WTC11 (cell line): Measurements from ENCODE around the gene LRIG1. TPM values are rescaled to one million over a fixed set of nuclear protein-coding genes. Genes with fewer than 3 reads are reported as not detected.

Experiments
- ATAC-seq: fragments of 200-7000 bp; cut with Tn5 transposase; 2 replicates; pipeline ENCODE4 v1.10.0; 2021; ENCODE audit warnings: mild to moderate bottlenecking, moderate library complexity
- CTCF ChIA-PET: fragments of 300-600 bp; sonication (Branson Sonifier 250); formaldehyde crosslinking; loops from one replicate; lab custom pipeline; 2021; ENCODE audit warnings: antibody characterized with exemption; lab: Charles Lee
- POLR2A ChIA-PET: fragments of 350-600 bp; sonication (Branson Sonifier 250); formaldehyde crosslinking; loops from one replicate; lab custom pipeline; 2021; ENCODE audit warnings: antibody characterized with exemption; lab: Charles Lee
- DNase-seq: peaks from one replicate; pipeline ENCODE4 v3.0.0; 2021; ENCODE audit warnings: low spot score
- H3K27ac Mint-ChIP-seq: 2 replicates; pipeline ENCODE4 v1.8.0; 2021; ENCODE audit warnings: mixed read lengths
- H3K27me3 Mint-ChIP-seq: 2 replicates; pipeline ENCODE4 v1.8.0; 2021; ENCODE audit warnings: low read depth, mild to moderate bottlenecking, moderate library complexity, mixed read lengths
- H3K36me3 Mint-ChIP-seq: 2 replicates; pipeline ENCODE4 v1.8.0; 2021; ENCODE audit warnings: mixed read lengths
- H3K4me1 Mint-ChIP-seq: 2 replicates; pipeline ENCODE4 v1.8.0; 2022; ENCODE audit warnings: mixed read lengths
- H3K4me3 Mint-ChIP-seq: 2 replicates; pipeline ENCODE4 v1.8.0; 2021; ENCODE audit warnings: mild to moderate bottlenecking, moderate library complexity, mixed read lengths
- H3K9me3 Mint-ChIP-seq: 2 replicates; pipeline ENCODE4 v1.8.0; 2021; ENCODE audit warnings: mixed read lengths
- AFF4 ChIP-seq: sonication (generic); formaldehyde crosslinking; IDR thresholded peaks from 2 replicates; pipeline ENCODE4 v1.8.1; 2023; ENCODE audit warnings: mild to moderate bottlenecking, missing genetic modification reagents, borderline replicate concordance
- ARID4B ChIP-seq: sonication (generic); formaldehyde crosslinking; IDR thresholded peaks from 2 replicates; pipeline ENCODE4 v1.8.0; 2023; ENCODE audit warnings: missing genetic modification reagents, mild to moderate bottlenecking, borderline replicate concordance
- KAT7 ChIP-seq: sonication (generic); formaldehyde crosslinking; IDR thresholded peaks from 2 replicates; pipeline ENCODE4 v1.8.1; 2023; ENCODE audit warnings: missing genetic modification reagents, mild to moderate bottlenecking, borderline replicate concordance
- OVOL2 ChIP-seq: fragments of 250-450 bp; sonication (Bioruptor Pico); IDR thresholded peaks from 2 replicates; pipeline ENCODE4 v1.9.0; 2021; ENCODE audit warnings: mild to moderate bottlenecking, borderline replicate concordance
- TEAD1 ChIP-seq: sonication (generic); formaldehyde crosslinking; IDR thresholded peaks from 2 replicates; pipeline ENCODE4 v1.8.0; 2022; ENCODE audit warnings: mild to moderate bottlenecking, missing genetic modification reagents
- USF1 ChIP-seq: sonication (generic); formaldehyde crosslinking; IDR thresholded peaks from 2 replicates; pipeline ENCODE4 v1.8.0; 2022; ENCODE audit warnings: mild to moderate bottlenecking, missing genetic modification reagents
- USF2 ChIP-seq: sonication (generic); formaldehyde crosslinking; IDR thresholded peaks from 2 replicates; pipeline ENCODE4 v1.8.1; 2023; ENCODE audit warnings: mild to moderate bottlenecking, missing genetic modification reagents, moderate library complexity
- ZNF396 ChIP-seq: fragments of 250-450 bp; sonication (Bioruptor Pico); IDR thresholded peaks from 2 replicates; pipeline ENCODE4 v1.8.0; 2021; ENCODE audit warnings: mild to moderate bottlenecking, moderate library complexity, borderline replicate concordance
- ZNF532 ChIP-seq: fragments of 250-450 bp; sonication (Bioruptor Pico); IDR thresholded peaks from 2 replicates; pipeline ENCODE4 v1.9.0; 2021; ENCODE audit warnings: mild to moderate bottlenecking, borderline replicate concordance
- total RNA-seq: library from RNA; stranded (reverse); gene quantifications from 3 replicates; pipeline ENCODE4 v1.2.3, GENCODE V29; 2021

Gene LRIG1
- total RNA-seq, 1 experiment from 2014 or later, result 105 TPM

GRCh38 chr3:66336333-66336766, 164.5 kb downstream of the LRIG1 start:
- POLR2A ChIA-PET, result no interaction called here
- no peaks in the 10 kb centered on the region for H3K27me3 Mint-ChIP-seq
- H3K4me1 Mint-ChIP-seq, result peaks cover 22% of the 10 kb centered on the region
- no peak for ATAC-seq
- no peak for DNase-seq
- TF ChIP-seq AFF4 (CRISPR knock-in tag), result no peak
- no peak overlapping the region for H3K27ac Mint-ChIP-seq
- no peaks in the 10 kb centered on the region for H3K36me3 Mint-ChIP-seq
- no peak overlapping the region for H3K4me3 Mint-ChIP-seq
- no peaks in the 10 kb centered on the region for H3K9me3 Mint-ChIP-seq
- CTCF ChIA-PET, result interaction anchor here (0.9 to 1.0 kb wide), 2 partner anchors 8 to 82 kb away, joined by 3 to 5 read pairs; no protein-coding TSS in a partner anchor

GRCh38 chr3:66335671-66336070, 165.2 kb downstream of the LRIG1 start:
- POLR2A ChIA-PET, result interaction anchor here (0.8 kb wide), 1 partner anchor 36 kb away, joined by 3 read pairs; no protein-coding TSS in a partner anchor
- TF ChIP-seq TEAD1 (CRISPR knock-in tag), result no peak
- TF ChIP-seq USF2 (CRISPR knock-in tag), result no peak
- no peak for TF ChIP-seq KAT7 (CRISPR knock-in tag)
- no peak for TF ChIP-seq OVOL2 (CRISPR knock-in tag)
- no peak for TF ChIP-seq ZNF396 (CRISPR knock-in tag)
- no peak for TF ChIP-seq ARID4B
- no peak for TF ChIP-seq ZNF532 (CRISPR knock-in tag)
- no peak for TF ChIP-seq USF1 (CRISPR knock-in tag)
- TF ChIP-seq, all 79 proteins: peak for 0
- Mint-ChIP-seq H3K27me3 (no peaks in the 10 kb centered on the region), H3K9me3 (no peaks in the 10 kb centered on the region), H3K27ac (peak overlapping the region; percentile 36), H3K4me1 (peaks cover 22% of the 10 kb centered on the region), H3K4me3 (no peak overlapping the region), H3K36me3 (no peaks in the 10 kb centered on the region)
- ATAC-seq (peak; percentile 88), DNase-seq (no peak)
- CTCF ChIA-PET, result interaction anchor here (0.9 to 1.0 kb wide), 2 partner anchors 9 to 81 kb away, joined by 3 to 5 read pairs; no protein-coding TSS in a partner anchor
